ENCODE data around the gene KLHL14. TPM values are rescaled to one million over a fixed set of nuclear protein-coding genes. Genes with fewer than 3 reads are reported as not detected.
A peak's percentile ranks its signal among the peaks of the same experiment; 100 is the strongest.

The KLHL14 gene
- total RNA-seq, 1 experiment from 2014 or later: not detected

DNA sequence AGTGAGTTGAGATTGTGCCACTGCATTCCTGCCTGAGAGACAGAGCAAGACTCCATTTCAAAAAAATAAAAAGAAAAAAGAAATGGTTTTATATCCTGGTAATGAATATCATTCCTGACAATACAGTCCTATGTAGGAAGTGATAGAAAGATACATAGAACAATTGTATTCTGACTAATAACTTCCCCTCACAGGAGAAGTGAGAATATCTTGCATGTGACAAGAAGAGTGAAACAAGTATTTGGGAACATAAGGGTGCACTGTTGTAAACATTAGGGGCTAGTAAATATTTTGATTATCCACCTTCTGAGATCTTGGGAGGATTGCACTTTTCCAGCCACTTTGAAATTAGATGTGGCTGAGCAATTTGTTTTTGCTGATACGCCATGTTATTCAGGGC is 40.7 kb downstream of the KLHL14 start:
- Mint-ChIP-seq H3K27ac (ENCODE audit: low read depth, unreplicated experiment) (no peak overlapping the region), H3K4me3 (ENCODE audit: unreplicated experiment) (no peak overlapping the region), H3K4me1 (ENCODE audit: insufficient read depth, unreplicated experiment) (peaks cover 22% of the 10 kb centered on the region), H3K9me3 (ENCODE audit: unreplicated experiment) (no peaks in the 10 kb centered on the region), H3K36me3 (ENCODE audit: insufficient read depth, unreplicated experiment) (no peaks in the 10 kb centered on the region), H3K27me3 (ENCODE audit: insufficient read depth, unreplicated experiment) (no peaks in the 10 kb centered on the region)
- TF ChIP-seq, protein P1, sequence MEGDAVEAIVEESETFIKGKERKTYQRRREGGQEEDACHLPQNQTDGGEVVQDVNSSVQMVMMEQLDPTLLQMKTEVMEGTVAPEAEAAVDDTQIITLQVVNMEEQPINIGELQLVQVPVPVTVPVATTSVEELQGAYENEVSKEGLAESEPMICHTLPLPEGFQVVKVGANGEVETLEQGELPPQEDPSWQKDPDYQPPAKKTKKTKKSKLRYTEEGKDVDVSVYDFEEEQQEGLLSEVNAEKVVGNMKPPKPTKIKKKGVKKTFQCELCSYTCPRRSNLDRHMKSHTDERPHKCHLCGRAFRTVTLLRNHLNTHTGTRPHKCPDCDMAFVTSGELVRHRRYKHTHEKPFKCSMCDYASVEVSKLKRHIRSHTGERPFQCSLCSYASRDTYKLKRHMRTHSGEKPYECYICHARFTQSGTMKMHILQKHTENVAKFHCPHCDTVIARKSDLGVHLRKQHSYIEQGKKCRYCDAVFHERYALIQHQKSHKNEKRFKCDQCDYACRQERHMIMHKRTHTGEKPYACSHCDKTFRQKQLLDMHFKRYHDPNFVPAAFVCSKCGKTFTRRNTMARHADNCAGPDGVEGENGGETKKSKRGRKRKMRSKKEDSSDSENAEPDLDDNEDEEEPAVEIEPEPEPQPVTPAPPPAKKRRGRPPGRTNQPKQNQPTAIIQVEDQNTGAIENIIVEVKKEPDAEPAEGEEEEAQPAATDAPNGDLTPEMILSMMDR (IDR thresholded peaks at IDR 0.05; ENCODE audit: unreplicated experiment): no peak
- no TSS peak for BruUV-seq (replicated peaks)
- CTCF ChIA-PET: no interaction called here
- intact Hi-C loops (cut with micrococcal nuclease): no loop called here
- no peak for DNase-seq (ENCODE audit: unreplicated experiment)
- POLR2A ChIA-PET: no interaction called here

DNA sequence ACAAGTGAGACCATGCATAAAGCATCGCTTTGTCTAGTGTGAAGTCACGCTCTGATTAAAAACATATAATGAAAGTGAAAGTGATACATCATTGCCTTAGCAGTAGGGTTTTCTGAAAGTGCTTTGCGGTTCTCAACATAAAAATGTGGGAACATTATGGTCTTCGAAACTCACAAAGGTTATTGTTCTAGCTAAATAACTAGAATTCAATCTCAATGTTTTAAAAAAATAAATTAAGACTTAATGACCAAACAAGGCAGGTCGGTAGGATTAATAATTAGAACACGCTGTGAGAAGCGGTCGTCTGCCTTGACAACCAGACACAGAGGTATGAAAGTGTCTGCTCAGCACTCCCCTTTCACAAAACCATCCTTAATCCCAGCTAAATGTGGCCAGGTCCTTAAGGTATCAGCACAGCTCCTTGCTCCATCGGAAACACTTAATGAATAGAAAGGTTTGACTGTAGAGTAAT is 42.2 kb downstream of the KLHL14 start:
- TF ChIP-seq, protein P1 (IDR thresholded peaks at IDR 0.05; ENCODE audit: unreplicated experiment): no peak
- H3K36me3 Mint-ChIP-seq (ENCODE audit: insufficient read depth, unreplicated experiment): no peaks in the 10 kb centered on the region
- peak overlapping the region; percentile 80 for H3K27ac Mint-ChIP-seq (ENCODE audit: low read depth, unreplicated experiment)
- no TSS peak for BruUV-seq (replicated peaks)
- DNase-seq (ENCODE audit: unreplicated experiment): peak; percentile 27
- intact Hi-C loops (cut with micrococcal nuclease): no loop called here
- no peaks in the 10 kb centered on the region for H3K27me3 Mint-ChIP-seq (ENCODE audit: insufficient read depth, unreplicated experiment)
- H3K9me3 Mint-ChIP-seq (ENCODE audit: unreplicated experiment): no peaks in the 10 kb centered on the region
- peak overlapping the region; percentile 73 for H3K4me3 Mint-ChIP-seq (ENCODE audit: unreplicated experiment)
- POLR2A ChIA-PET: interaction anchor here (0.9 kb wide), 1 partner anchor 40 kb away, joined by 4 read pairs; no protein-coding TSS in a partner anchor
- CTCF ChIA-PET: interaction anchor here (0.6 to 2.3 kb wide), 5 partner anchors 10 to 575 kb away, joined by 3 to 6 read pairs (median 4); no protein-coding TSS in a partner anchor
- peaks cover 20% of the 10 kb centered on the region for H3K4me1 Mint-ChIP-seq (ENCODE audit: insufficient read depth, unreplicated experiment)

DNA sequence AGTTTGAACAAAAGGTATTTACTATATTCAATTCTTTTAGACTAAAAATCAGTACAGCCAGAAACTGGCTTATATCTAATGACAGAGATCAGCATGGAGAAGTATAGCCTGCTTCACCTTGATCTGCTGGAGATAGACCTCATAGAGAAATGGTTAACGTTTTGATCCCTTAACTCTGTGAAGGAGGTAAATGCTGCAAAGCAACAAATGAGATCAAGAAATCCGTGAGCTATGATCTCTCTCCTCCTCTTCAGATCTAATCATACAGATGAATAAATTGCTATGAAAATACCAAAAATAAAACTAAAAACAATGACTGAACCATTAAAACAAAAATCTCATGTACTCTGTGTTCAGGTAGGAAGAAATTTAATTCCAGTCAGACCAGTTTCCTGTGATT is 42.8 kb downstream of the KLHL14 start:
- no TSS peak for BruUV-seq (replicated peaks)

DNA sequence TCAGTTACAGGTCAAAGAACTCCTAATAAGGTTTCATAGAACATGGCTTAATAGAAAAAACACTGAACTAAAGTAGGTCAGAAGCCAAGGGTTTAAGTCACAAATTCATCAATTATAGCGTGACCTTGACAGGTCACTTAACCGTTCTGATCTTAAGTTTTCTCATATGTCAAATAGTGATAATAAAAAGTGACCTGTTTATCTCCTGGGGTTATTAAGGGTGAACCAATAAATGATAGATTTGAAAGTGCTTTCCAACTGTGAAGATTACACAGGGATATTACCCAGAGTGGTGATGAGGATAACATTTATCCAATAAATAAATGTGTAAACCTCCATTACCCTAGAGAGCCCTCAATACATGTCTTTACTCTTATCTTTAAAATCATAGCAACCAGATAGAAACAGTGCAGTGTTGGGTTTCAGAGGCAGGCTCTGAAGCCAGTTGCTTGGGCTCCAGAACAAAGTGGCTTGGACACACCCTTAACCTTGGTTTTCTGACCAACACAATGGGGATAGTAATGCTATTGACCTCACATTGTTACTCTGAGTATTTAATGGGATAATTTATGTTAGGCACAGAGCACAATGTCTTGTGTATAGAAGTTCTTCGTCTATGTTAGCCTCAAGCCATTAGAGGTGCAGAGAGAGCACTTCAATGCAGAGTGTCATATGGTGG is 48.6 kb downstream of the KLHL14 start:
- no peaks in the 10 kb centered on the region for H3K4me1 Mint-ChIP-seq (ENCODE audit: insufficient read depth, unreplicated experiment)
- H3K27me3 Mint-ChIP-seq (ENCODE audit: insufficient read depth, unreplicated experiment): peaks cover 21% of the 10 kb centered on the region
- intact Hi-C loops (cut with micrococcal nuclease): no loop called here
- TF ChIP-seq, protein P1 (IDR thresholded peaks at IDR 0.05; ENCODE audit: unreplicated experiment): no peak
- no peak overlapping the region for H3K27ac Mint-ChIP-seq (ENCODE audit: low read depth, unreplicated experiment)
- H3K36me3 Mint-ChIP-seq (ENCODE audit: insufficient read depth, unreplicated experiment): no peaks in the 10 kb centered on the region
- no peak for DNase-seq (ENCODE audit: unreplicated experiment)
- POLR2A ChIA-PET: no interaction called here
- CTCF ChIA-PET: interaction anchor here (0.7 to 1.6 kb wide), 4 partner anchors 10 to 473 kb away, joined by 3 to 13 read pairs (median 6); no protein-coding TSS in a partner anchor
- no TSS peak for BruUV-seq (replicated peaks)
- H3K9me3 Mint-ChIP-seq (ENCODE audit: unreplicated experiment): peaks cover 5% of the 10 kb centered on the region
- H3K4me3 Mint-ChIP-seq (ENCODE audit: unreplicated experiment): no peak overlapping the region

More for the DNA sequence above, 42.8 kb downstream of the KLHL14 start:
- peak overlapping the region; percentile 73 for H3K4me3 Mint-ChIP-seq (ENCODE audit: unreplicated experiment)
- no peak for DNase-seq (ENCODE audit: unreplicated experiment)
- ChIA-PET POLR2A (no interaction called here), CTCF (interaction anchor here (0.7 to 2.3 kb wide), 3 partner anchors 11 to 69 kb away, joined by 3 to 6 read pairs (median 5); no protein-coding TSS in a partner anchor)
- intact Hi-C loops (cut with micrococcal nuclease): no loop called here
- H3K27ac Mint-ChIP-seq (ENCODE audit: low read depth, unreplicated experiment): peak overlapping the region; percentile 80
- no peaks in the 10 kb centered on the region for H3K27me3 Mint-ChIP-seq (ENCODE audit: insufficient read depth, unreplicated experiment)
- H3K4me1 Mint-ChIP-seq (ENCODE audit: insufficient read depth, unreplicated experiment): peaks cover 14% of the 10 kb centered on the region
- TF ChIP-seq, protein P1 (IDR thresholded peaks at IDR 0.05; ENCODE audit: unreplicated experiment): no peak
- H3K9me3 Mint-ChIP-seq (ENCODE audit: unreplicated experiment): no peaks in the 10 kb centered on the region
- H3K36me3 Mint-ChIP-seq (ENCODE audit: insufficient read depth, unreplicated experiment): no peaks in the 10 kb centered on the region
